Measurements from ENCODE around the gene PAXIP1.

GRCh38 chr7:154994996-154995395 is 7.9 kb downstream of the PAXIP1 start:
- TF ChIP-seq CTCF (IDR thresholded peaks at IDR 0.05; ENCODE audit: insufficient read depth, low read length, poor library complexity, severe bottlenecking): no peak
- no peak for TF ChIP-seq EZH2phosphoT487 (conservative IDR thresholded peaks at IDR 0.05; ENCODE audit: low read length)

All from SU-DHL-6 (cell line).